ENCODE measurements around the gene COL24A1.

Gene COL24A1

GRCh38 chr1:86064899-86065298, 91.7 kb downstream of the COL24A1 start:
- TF ChIP-seq CTCF (IDR thresholded peaks at IDR 0.05; ENCODE audit: extremely low read depth, missing control alignments) = no peak
- DNase-seq (ENCODE audit: low spot score) = no peak

- DNase-seq (ENCODE audit: low spot score) = no peak
- TF ChIP-seq CTCF (IDR thresholded peaks at IDR 0.05; ENCODE audit: extremely low read depth, missing control alignments) = no peak
Observed at GRCh38 chr1:86063721-86064120, 92.9 kb downstream of the COL24A1 start.

- no peak for DNase-seq (ENCODE audit: low spot score)
- TF ChIP-seq CTCF (IDR thresholded peaks at IDR 0.05; ENCODE audit: extremely low read depth, missing control alignments) = no peak
Observed at GRCh38 chr1:86062453-86062852, 94.1 kb downstream of the COL24A1 start.

- no peak for TF ChIP-seq CTCF (IDR thresholded peaks at IDR 0.05; ENCODE audit: extremely low read depth, missing control alignments)
- no peak for DNase-seq (ENCODE audit: low spot score)
Observed at GRCh38 chr1:86061551-86061990, 95.0 kb downstream of the COL24A1 start.

- TF ChIP-seq CTCF (IDR thresholded peaks at IDR 0.05; ENCODE audit: extremely low read depth, missing control alignments) = no peak
- no peak for DNase-seq (ENCODE audit: low spot score)
Observed at GRCh38 chr1:86054396-86054795, 102.2 kb downstream of the COL24A1 start.

GRCh38 chr1:86052948-86053698, 103.4 kb downstream of the COL24A1 start:
- peak; percentile 3 for DNase-seq (ENCODE audit: low spot score)
- TF ChIP-seq CTCF (IDR thresholded peaks at IDR 0.05; ENCODE audit: extremely low read depth, missing control alignments) = no peak

GRCh38 chr1:86035101-86035500, 121.5 kb downstream of the COL24A1 start:
- DNase-seq (ENCODE audit: low spot score) = no peak

More at GRCh38 chr1:86035101-86035500, 121.5 kb downstream of the COL24A1 start:
- no peak for TF ChIP-seq CTCF (IDR thresholded peaks at IDR 0.05; ENCODE audit: extremely low read depth, missing control alignments)
